Measurements from ENCODE around the gene AFAP1.
A peak's percentile ranks its signal among the peaks of the same experiment; 100 is the strongest.

Gene AFAP1

DNA sequence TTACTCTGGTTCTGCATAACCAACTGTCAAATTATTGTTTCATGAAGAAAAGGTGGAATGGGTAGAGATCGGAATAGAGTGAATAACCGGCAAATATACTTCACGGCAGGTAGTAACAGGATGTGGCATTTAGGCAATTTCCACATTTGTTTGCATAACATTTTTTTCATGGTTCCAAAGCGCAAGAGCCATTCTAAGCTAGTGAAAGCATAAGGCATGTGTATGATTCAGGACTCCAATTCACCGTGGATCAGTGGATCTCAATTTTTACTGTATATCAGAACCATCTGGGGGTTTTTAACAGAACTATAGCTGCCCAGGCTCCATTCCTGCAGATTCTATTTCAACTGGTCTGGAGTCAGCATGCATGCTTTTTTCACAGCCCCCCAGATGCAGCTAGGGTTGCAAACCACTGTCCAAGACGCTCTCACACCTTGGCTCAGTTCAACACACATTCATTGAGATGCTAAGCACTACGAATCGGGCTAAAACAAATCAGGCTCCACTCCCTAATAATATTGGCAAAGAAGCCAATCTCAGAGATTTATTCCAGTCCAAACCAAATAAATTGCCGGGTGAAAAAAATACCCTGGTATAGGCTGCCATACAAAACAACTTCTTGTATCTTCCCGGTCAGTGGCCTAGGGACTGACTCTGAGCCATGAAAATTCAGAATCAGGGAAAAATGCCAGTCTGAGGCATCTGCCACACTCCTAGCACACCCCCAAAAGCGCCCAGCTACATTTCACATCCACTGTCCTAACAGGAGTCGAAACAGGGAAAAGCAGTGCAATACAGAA, 30.0 kb downstream of the AFAP1 start:
- no peak for DNase-seq
- H3K36me3 ChIP-seq: no peaks in the 10 kb centered on the region
- H3K9me3 ChIP-seq: no peaks in the 10 kb centered on the region
- peak overlapping the region; percentile 12 to 27 for H3K4me3 ChIP-seq
- intact Hi-C loops (cut with DNase I; ENCODE audit: low total_unique reads): no loop called here
- H3K27ac ChIP-seq: peak overlapping the region; percentile 78 to 81
- no peaks in the 10 kb centered on the region for H3K27me3 ChIP-seq
- TF ChIP-seq, protein P1, sequence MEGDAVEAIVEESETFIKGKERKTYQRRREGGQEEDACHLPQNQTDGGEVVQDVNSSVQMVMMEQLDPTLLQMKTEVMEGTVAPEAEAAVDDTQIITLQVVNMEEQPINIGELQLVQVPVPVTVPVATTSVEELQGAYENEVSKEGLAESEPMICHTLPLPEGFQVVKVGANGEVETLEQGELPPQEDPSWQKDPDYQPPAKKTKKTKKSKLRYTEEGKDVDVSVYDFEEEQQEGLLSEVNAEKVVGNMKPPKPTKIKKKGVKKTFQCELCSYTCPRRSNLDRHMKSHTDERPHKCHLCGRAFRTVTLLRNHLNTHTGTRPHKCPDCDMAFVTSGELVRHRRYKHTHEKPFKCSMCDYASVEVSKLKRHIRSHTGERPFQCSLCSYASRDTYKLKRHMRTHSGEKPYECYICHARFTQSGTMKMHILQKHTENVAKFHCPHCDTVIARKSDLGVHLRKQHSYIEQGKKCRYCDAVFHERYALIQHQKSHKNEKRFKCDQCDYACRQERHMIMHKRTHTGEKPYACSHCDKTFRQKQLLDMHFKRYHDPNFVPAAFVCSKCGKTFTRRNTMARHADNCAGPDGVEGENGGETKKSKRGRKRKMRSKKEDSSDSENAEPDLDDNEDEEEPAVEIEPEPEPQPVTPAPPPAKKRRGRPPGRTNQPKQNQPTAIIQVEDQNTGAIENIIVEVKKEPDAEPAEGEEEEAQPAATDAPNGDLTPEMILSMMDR (IDR thresholded peaks at IDR 0.05): no peak
- peaks cover 0 to 70% (median 48%) of the 10 kb centered on the region in 4 donors for H3K4me1 ChIP-seq

DNA sequence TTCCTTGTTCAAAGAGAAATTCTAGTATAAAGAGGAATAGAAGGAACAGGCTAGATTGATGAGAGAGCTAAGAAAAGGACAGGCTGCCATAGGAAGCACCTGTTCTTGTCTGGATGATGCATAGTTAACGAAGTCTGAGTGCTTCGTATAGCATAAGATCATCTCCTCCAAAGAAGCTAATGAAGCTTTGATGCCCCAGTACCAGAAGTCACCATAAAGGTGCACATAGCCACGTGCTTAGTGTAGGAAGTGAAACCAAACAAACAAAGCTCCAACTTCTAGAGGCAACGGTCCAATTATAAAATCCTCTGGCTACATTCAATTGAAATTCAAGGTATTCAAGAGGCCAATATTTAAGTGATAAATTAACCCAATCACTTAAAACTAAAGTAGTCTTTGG, 31.0 kb downstream of the AFAP1 start:
- Histone ChIP-seq H3K36me3 (no peaks in the 10 kb centered on the region), H3K4me3 (no peak overlapping the region), H3K9me3 (no peaks in the 10 kb centered on the region), H3K4me1 (peaks cover 0 to 80% (median 56%) of the 10 kb centered on the region in 4 donors), H3K27me3 (no peaks in the 10 kb centered on the region), H3K27ac (peak overlapping the region; percentile 78 to 81)
- TF ChIP-seq, protein P1 (IDR thresholded peaks at IDR 0.05): no peak
- DNase-seq: no peak
- intact Hi-C loops (cut with DNase I; ENCODE audit: low total_unique reads): no loop called here

DNA sequence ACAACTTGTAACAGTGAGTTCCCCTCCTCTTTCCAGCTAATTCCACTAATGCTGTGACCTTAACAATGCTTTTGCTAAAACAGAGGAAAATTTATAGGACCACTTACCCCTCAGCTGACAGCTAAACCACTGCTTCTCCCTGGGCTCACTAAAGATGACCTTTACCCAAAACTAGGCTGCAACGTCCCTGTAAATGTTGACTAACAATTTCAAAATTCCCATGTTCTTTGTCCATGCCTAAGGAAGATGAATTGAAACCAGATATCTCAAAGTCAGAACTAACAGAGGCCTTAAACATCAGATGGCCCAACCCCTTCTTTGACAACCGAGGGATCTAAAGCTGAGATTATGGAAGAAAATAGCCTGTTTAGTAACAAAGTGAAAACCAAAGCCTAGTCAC, 32.5 kb downstream of the AFAP1 start:
- Histone ChIP-seq H3K27ac (peak overlapping the region in 1 of 2 donors; percentile 76), H3K4me3 (no peak overlapping the region), H3K4me1 (peaks cover 0 to 94% (median 67%) of the 10 kb centered on the region in 4 donors), H3K36me3 (no peaks in the 10 kb centered on the region), H3K9me3 (no peaks in the 10 kb centered on the region), H3K27me3 (no peaks in the 10 kb centered on the region)
- intact Hi-C loops (cut with DNase I; ENCODE audit: low total_unique reads): no loop called here
- no peak for DNase-seq
- TF ChIP-seq, protein P1 (IDR thresholded peaks at IDR 0.05): no peak

DNA sequence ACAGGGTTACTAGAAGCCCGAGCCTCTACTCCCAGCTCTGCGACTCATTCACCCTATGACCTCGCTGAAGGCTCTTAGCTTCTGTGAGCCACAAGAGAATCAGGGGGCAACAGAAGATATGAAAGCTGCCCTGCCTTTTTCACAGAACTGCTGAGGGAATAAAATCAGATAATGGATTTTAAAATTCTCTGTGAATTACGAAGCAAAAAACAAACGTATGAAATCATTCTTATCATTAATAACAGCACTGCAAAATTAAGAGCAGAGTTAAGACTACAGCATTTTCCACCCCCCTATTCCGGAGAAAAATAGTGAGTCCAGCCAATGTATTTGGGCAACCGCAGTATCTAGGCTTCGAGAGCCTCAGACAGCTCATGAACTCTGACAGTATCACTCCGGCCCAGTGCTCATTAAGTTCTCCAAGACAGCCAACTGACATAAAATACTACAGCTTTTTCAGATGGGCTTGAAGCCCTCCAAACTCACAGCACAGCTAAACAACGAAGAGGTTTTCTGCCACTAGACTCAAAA, 33.4 kb downstream of the AFAP1 start:
- Histone ChIP-seq H3K4me3 (peak overlapping the region; percentile 14 to 21), H3K27me3 (no peaks in the 10 kb centered on the region), H3K9me3 (no peaks in the 10 kb centered on the region), H3K36me3 (no peaks in the 10 kb centered on the region), H3K27ac (peak overlapping the region; percentile 73 to 76), H3K4me1 (peaks cover 0 to 94% (median 67%) of the 10 kb centered on the region in 4 donors)
- intact Hi-C loops (cut with DNase I; ENCODE audit: low total_unique reads): no loop called here
- TF ChIP-seq, protein P1 (IDR thresholded peaks at IDR 0.05): no peak
- DNase-seq: no peak

DNA sequence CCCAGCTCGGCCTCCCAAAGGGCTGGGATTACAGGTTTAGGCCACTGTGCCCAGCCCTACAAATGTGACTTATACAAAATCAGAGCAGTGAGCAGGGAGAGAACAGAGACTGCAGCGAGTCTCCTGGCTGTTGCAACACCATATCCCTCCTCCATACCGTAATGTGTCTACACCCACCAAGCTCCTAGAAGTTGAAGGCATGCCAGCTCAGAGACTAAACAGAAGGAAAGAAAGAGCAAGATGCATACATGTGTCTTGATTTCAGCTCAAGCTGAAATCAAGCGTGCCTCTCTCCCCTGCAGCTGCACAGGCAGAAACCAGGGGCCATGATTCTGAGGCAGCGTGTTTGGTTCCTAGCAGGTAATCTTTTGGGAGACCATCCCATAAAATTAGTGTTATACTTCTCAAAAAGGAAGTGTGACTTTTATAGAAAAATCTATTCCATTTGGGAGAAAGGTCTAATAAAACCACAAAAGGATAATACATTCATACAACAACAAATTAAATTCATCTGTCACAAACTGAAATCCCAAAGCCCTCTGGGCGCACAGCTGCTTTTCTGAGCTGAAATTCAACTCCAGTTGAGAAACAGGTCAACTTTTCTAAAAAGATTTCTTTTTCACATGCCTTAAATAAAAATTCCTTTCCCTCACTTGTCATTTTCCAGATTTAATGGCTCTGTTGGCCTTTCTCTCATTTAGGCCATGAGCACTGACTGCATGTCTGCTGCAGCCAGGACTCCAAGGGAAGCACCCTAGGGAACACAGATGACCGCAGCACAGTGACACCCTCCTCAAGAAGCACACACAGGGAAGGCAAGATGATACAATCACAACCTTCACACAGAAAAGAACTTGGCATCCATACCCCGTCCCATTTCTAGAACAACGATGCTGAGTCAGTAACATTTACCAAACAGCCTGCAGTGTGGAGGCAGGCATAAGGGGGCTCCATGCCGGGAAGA, 34.4 kb downstream of the AFAP1 start:
- no peaks in the 10 kb centered on the region for H3K36me3 ChIP-seq
- peak overlapping the region; percentile 14 to 21 for H3K4me3 ChIP-seq
- peak; percentile 54 to 79 for DNase-seq
- H3K9me3 ChIP-seq: no peaks in the 10 kb centered on the region
- H3K27me3 ChIP-seq: no peaks in the 10 kb centered on the region
- intact Hi-C loops (cut with DNase I; ENCODE audit: low total_unique reads): no loop called here
- H3K4me1 ChIP-seq: peaks cover 0 to 94% (median 61%) of the 10 kb centered on the region in 4 donors
- H3K27ac ChIP-seq: peak overlapping the region; percentile 73 to 76
- TF ChIP-seq, protein P1 (IDR thresholded peaks at IDR 0.05): no peak
